GM10248 (cell line): ENCODE data around the gene PPIE.

Source experiments
- CTCF ChIA-PET: fragments of 300-600 bp; sonication (Branson Sonifier 250); formaldehyde crosslinking; extraction: SDS; loops from one replicate; lab custom pipeline; 2021; ENCODE audit warnings: antibody characterized with exemption; lab: Yijun Ruan, JAX
- POLR2A ChIA-PET: fragments of 350-650 bp; sonication (Branson Sonifier 250); formaldehyde crosslinking; extraction: SDS; loops from one replicate; lab custom pipeline; 2020; ENCODE audit warnings: antibody characterized with exemption; lab: Yijun Ruan, JAX
- DNase-seq: peaks from one replicate; pipeline ENCODE4 v3.0.0; 2012; ENCODE audit errors: extremely low spot score
- CTCF ChIP-seq: IDR thresholded peaks from 2 replicates; pipeline ENCODE4 v1.5.1; 2012; ENCODE audit warnings: mild to moderate bottlenecking, low read depth; ENCODE audit errors: extremely low read depth, missing control alignments, control extremely low read depth

The PPIE gene

GRCh38 chr1:39752703-39753102 is 14.0 kb downstream of the PPIE start:
- DNase-seq: no peak
- no peak for TF ChIP-seq CTCF
- POLR2A ChIA-PET: interaction anchor here (1.3 kb wide), 1 partner anchor 14 kb away, joined by 4 read pairs; the partner anchor contains the start of gene PPIE
- CTCF ChIA-PET: interaction anchor here (1.0 kb wide), 1 partner anchor 14 kb away, joined by 4 read pairs; the partner anchor contains the start of gene PPIE

- TF ChIP-seq CTCF: no peak
- DNase-seq: no peak
- ChIA-PET POLR2A (no interaction called here), CTCF (no interaction called here)
Observed at GRCh38 chr1:39753132-39754025, 14.7 kb downstream of the PPIE start.

- ChIA-PET CTCF (interaction anchor here (1.5 kb wide), 1 partner anchor 10 kb away, joined by 4 read pairs; no protein-coding TSS in a partner anchor), POLR2A (no interaction called here)
- TF ChIP-seq CTCF: no peak
- no peak for DNase-seq
Observed at GRCh38 chr1:39754026-39754570, 15.4 kb downstream of the PPIE start.

DNA sequence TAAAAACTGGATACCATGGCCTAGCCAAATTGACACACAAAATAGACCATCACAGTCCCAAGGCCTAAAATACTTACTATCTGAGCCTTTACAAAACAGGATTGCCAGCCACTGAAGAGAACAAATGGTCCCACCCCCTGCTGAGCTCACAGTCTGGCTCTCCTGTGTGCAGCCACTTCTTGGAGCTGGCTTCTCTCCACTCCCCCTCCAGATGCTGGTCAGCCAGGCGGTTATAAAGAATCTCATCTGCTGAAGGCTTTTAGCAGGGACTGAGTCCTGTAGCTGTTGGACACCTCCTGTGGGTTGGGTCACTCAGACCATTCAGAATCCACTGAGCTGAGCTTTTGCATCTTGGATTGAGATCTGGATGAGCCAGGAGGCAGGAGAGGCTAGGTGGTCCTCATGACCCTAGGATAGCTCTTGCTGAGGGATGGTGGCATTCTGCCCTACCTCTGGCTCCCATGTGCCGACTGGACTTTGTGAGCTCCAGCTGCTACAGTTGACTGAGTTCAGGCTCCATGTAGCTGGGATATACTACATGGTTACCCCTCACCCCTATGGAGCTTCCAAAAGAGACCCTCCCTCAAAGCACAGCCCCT is 16.3 kb downstream of the PPIE start:
- DNase-seq: no peak
- ChIA-PET CTCF (interaction anchor here (0.7 to 1.5 kb wide), 6 partner anchors 11 to 219 kb away, joined by 3 to 4 read pairs (median 3); no protein-coding TSS in a partner anchor), POLR2A (interaction anchor here (0.6 to 1.1 kb wide), 2 partner anchors 9 to 681 kb away, joined by 3 to 5 read pairs; no protein-coding TSS in a partner anchor)
- TF ChIP-seq CTCF: no peak

GRCh38 chr1:39755965-39756659 is 17.4 kb downstream of the PPIE start:
- ChIA-PET POLR2A (interaction anchor here (0.6 kb wide), 1 partner anchor 682 kb away, joined by 5 read pairs; no protein-coding TSS in a partner anchor), CTCF (interaction anchor here (1.0 to 1.4 kb wide), 2 partner anchors 103 to 217 kb away, joined by 3 read pairs; no protein-coding TSS in a partner anchor)
- TF ChIP-seq CTCF: no peak
- DNase-seq: no peak

DNA sequence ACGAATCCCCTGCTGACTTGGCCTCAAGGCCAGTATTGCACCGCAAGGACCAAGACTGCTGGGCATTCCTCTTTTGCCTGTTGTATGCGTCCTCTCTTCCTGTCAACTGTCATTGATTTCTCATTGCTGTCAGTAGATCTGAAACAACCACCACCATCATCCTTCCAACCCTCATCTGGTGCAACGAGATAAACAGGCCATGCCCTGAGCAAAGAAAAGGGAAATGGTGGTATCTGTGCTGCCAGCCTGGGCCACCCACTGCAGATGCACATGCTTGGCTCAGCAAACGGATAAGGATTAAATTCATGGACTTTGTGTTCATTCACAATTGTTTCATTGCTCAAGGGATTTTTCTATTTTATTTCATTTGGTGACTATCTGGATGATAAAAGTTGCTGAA is 18.8 kb downstream of the PPIE start:
- ChIA-PET CTCF (no interaction called here), POLR2A (no interaction called here)
- no peak for DNase-seq
- no peak for TF ChIP-seq CTCF
